CD4-positive, alpha-beta T cell treated with Interleukin-21 for 1 hour (primary cell): ENCODE results near the gene ITGA1.

ENCODE experiments used
- DNase-seq: peaks from one replicate; pipeline ENCODE4 v3.0.0-alpha.2; 2020

Gene ITGA1

DNA sequence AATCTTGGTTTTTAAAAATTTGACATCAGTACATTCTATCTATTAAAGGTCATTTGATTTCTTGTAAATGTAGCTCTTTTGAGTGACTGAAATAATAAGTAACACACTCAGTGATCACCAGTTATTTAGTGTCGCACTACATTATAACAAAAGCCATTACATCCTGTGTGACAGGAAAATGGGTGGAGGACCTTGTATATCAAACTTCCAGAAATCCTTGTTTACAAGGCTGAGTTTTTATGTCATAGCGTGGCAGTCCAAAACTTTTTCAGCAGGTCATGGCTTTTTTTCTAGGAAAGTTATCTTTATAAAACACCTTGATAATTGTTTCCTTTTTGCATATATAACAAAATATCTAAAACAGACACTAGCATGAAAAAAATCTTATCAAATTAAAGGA is 14.4 kb upstream of the ITGA1 start:
- no peak for DNase-seq

DNA sequence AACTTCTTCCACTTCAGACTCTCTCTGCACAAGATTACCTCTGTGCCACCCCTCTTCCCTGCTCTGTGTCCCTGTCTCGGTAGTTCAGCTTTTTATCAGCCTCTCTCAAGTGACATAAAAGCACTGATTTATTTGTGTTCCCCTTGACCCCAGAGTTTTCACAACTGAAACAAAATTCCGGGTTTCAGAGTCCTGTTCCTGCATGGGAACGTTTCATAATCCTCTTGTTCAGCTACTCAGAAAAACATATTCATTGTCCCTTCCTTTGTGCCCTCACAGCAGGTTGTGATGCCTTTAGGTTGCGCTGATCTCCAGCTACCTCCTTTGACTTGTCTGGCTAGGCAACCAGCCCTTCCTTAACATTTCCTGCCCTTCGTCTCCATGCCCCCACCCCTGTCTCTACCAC is 13.7 kb upstream of the ITGA1 start:
- DNase-seq = no peak

DNA sequence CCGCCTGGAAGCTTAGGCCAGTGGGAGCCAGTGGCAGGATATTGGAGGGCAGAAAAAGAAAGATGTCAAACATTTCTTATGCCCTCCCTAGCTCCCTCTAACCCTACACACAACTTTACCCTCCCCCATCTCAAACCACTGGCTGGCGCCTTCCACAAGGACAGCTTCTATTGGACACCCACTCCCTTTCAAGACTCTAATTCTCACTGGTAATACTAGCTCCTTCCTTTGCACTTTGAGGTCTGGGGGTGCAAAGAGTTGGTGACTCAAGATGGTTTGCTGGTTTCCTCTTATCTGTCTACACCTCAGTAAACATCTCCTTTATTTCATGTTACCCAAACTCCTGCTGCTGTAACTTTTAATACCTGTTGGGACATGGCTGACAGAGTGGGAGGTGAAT is 11.6 kb upstream of the ITGA1 start:
- peak; percentile 55 for DNase-seq

DNA sequence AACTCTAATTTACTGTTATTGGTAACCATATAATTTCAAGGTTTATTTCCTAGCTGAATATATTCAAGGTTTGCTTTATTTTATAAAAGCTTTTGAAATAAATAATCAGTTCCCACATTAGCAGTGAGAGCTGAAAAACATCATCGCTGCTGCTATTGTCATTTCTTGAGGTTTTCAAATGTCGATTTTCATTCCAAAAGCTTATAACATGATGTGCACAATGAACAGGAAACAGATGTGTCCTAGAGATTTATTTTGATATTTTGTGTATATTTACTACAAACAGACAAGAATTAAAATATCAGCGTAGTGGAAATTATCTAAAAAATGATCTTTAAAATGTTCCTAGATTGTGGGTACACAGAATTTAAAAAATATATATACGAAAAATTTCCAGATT is 10.5 kb upstream of the ITGA1 start:
- DNase-seq = no peak

DNA sequence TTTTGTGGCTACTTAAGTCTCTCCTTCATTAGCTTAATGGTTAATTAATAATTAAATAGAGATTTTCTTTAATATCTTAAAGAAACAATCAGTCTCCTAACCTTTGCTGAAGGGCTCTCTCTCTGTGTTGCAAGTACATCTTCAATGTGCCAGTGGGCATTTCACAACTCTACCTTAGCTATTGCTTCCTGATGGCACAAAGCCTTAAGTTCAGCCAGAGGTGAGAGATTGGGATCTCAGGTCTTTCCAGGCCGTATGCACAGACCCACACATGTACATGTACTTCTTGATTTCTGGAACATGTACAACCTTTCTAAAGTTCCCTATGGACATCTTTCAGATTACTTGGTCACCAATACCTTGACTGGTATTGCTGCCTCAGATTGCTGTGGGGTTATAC is 8.9 kb upstream of the ITGA1 start:
- DNase-seq = no peak

DNA sequence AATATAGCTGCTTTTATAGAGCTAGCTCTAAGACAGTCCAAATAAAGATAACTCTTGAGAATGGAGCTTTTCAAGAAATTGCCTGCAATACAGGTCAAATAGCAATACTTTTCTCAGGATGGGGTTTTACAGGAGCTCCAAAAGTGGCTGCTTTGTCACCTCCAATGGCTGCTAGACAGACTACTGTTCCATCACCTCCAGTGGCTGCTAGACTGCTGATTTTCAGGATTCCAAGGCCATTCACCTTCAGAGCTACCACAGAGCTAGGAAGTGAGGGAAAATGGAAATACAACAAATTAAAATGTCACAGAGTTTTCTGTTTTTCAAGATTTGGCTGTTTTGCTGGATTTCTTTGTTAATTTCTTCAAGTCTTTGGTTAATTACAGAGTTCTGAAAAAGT is 8.5 kb upstream of the ITGA1 start:
- no peak for DNase-seq

DNA sequence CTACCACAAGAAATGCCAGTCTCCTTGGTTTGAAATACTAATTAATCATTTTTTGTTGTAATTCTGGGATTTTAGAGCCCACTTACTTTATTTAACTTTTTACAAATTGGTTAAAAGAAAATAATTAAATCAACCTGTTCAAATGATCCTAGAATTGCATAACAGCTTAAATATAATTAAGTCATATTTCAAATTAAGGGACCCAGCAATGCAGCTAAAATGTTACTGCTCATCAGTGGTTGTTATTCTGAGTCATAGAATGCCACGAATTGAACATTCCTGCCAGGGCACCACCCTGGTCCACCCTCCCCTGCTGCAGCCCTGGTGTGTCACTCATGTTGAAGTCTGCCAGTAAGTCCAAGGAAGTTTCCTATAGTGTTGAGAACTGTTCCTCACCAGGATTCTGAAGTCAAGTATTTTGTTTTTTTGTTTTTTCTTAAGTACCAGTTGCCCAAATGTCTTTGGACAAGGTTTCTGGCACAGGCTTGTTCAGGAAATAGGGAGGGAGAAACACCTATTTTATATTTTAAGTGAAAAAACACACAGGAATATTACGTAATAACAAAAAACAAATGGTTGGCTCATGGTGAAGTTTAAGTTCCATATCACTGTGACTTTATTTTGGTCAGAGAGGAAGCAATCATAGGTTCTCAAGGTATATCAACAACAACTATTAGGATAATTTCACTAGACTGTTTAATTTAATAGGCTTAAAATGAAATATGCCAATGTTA is 4.3 kb upstream of the ITGA1 start:
- DNase-seq = no peak

DNA sequence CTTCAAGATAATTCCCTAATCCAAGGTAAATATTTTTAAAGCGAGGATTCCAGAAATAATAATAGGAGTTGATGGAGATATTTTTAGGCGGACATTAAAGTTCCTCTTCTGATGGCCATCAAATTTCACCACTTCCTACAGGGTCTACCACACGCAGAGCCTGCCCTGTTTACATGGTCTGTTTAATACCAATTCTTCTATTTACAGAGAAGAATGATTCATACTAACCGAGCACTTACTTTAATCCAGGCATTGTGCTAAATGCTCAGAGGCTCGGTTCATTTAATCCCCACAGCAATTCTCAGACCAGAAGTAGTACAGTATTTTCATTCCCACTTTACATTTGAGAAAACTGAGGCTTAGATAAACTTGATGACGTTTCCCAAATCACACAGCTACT is 3.0 kb upstream of the ITGA1 start:
- no peak for DNase-seq

DNA sequence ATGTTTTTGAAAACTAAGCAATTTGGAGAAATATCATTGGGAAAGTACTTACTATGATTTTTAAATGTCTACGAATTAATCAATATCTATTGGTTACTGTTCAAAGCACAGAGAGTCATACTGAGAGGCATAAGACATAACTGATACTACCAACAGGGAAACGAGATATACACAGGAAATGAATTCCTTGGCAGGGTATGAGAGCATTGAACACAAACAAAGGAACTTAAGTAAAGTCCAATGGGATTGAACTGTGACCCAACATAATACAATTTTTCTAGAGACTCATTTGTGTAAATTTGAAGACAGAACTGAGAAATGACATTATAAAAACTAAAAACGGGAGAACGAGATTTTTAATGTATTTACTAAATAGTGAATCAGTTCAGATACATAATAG is 1.3 kb upstream of the ITGA1 start:
- DNase-seq = no peak

DNA sequence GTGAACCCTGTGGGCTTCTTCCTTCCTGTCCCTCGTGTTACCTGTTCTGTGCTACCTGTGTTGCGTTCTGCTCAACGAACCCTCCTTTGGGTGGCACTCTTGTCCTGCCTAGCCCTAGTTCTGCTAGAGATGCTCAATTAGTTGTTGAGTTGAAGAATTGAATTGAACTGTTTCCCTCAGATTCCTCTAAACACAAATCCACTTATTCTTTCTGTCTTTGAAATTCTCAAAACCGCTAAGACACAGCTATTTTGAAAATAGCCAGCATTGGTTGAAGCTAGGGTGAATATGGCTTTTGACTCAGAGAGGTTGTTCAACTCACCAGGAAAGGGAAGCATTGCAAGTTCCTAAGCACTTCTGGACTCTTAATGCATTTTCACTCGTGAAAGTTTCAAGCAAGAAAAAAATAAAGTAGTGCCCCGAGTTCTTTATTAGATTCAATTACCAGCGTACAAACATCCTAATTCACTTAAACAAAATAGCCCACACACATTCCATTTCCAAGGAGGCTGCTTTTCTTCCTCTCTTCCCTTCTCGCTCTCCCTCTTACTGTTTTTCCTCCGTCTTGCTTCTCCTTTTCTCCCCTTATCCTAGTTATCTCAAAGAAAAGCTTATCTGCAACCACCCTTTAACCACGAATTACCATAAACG is 642 bp upstream of the ITGA1 start:
- DNase-seq = peak; percentile 63

DNA sequence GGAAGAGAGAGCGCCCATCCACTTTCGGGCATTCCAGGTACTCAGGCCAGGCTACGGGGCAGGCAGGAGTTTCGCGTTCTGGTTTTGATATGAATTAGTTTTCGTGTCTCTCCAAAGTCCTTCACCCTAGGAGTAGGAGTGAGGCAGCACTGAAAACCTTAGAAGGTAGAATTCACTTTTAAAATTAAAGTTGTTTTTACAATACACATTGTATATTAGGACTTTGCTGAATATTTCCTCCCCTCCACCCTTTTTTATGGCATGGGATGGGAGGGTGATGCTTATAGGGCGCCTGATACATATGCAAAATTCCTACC is 747 bp downstream of the ITGA1 start:
- DNase-seq = no peak

DNA sequence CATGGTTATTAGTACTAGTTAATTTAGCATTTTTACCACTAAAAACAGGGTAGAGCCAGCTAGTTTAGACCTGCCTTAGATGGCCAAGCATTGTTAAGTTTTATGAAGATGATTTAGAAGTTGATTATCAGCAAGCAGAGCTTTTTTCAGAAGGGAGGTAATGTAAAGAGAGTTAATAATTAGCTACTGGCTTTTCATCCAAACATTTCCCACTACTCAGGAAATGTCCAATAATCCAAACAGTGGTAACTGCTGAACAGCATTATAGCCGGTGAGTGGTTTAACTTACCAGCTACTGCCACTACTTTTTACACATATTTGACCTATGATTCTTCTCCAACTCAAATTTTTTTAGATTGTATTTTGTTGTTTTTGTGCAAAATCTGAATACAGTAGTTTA is 1.7 kb downstream of the ITGA1 start:
- DNase-seq = no peak

DNA sequence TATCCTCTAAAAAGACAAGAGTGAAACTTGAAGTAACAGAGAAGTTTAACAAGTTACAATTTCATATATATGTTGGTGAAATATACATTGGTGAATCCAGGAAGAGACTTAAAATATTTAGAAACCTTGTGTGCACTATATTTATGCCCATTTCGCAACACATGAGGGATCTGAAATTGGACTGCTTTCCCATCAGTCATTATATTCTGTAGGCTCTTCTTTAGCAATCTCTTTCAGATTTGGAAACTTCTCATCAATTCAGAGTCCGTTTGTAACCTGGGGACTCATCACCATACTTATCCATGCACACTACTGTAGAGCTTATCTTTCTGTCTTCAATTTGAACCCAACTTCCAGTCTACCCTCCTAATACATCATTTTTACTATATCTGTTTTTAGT is 2.1 kb downstream of the ITGA1 start:
- no peak for DNase-seq

DNA sequence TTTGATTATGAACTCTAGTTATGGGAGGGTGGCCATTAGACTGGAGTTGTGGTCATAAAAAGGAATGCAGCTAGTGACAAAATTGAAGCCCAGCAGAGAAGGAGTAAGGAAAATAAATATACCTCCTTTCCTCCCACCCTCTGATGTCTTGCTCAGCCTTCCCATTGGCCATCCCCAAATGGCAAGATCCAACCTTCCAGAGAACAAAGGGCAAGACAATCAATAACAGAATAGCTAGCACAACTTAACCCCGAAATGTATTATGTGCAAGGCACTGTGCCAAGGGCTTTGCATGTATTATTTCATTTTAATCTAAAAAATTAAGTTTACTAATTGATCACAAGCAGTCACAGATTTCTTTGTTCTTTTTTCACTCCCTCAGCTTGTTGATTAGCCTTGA is 3.6 kb downstream of the ITGA1 start:
- no peak for DNase-seq

DNA sequence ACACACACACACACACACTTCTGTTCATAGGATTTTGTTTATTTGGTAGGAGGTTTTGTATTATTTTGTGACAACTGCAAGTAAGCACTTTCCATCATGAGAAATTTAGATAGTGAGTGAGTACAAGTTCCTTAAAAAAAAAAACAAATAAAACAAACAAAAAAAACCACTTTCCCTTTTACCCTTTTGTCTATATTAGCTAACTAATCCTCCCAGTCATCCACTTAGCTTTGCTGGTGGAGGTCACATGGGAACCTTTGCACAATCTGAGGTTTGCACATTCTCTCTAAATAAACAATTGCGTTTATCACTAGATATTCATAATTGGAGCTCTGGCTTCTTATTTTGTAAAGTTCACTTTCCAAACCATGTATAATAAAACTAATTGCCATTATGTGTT is 6.8 kb downstream of the ITGA1 start:
- DNase-seq = no peak

DNA sequence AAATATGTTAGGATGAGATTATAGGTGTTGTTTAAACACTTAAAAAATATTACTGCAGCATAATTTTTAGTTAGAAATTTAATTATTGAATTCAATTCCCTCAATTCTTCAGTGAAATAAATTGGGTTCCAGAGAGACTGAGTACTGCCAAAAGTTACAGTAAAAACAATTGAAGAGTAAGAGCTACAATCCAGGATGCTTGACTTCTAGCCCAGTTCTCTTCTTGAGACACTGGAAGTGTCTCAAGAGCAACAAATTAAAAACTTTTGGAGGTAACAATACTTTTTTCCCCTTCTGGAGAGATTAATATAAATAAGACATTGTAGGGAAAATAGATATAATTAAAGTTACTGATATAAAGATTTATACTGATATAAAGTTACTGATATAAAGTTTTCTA is 8.3 kb downstream of the ITGA1 start:
- no peak for DNase-seq

DNA sequence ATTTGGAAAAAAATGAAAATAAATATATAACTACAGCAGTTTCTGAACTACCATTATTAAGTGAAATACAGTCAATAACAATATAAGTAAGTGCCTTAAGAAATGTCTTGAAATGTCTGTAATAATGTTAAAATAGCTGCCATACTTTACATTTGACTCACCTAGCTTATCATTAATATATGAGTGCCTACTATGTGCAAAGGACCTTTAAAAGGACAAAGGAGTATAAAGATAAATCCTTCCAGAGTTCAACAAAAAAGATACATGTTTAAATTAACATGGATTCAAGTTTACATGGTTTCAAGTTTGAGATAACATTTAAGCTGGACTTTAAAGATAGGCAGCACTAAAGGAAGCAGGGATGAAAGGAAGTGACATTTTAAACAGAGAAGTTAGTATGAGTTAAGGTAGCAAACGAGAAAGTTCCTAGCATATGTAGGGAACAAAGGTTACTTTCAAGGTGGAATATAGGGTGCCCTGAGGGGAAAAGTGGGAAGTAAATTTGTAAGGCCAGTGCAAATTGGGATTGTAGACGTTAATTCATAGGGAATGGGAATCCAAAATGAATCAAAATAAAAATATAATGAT is 8.9 kb downstream of the ITGA1 start:
- no peak for DNase-seq

DNA sequence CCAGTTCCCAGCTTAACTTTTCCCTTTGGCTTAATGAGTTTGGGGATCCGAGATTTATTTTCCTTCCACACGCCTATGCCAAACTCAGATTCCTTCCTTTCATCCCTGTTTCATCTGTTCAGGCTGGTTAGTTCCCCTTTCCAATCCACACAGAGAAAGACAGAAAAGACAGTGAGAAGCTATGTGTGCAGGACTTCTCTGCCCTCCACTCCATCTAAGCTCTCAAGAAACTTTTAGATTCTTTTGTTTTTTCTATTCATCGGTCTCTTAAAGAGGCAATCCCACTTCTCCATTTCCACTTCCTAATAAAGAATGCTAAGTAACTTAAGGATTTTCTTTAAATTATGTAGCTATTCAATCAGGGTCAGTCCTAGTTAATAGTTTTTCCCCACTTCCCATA is 11.2 kb downstream of the ITGA1 start:
- DNase-seq = no peak

DNA sequence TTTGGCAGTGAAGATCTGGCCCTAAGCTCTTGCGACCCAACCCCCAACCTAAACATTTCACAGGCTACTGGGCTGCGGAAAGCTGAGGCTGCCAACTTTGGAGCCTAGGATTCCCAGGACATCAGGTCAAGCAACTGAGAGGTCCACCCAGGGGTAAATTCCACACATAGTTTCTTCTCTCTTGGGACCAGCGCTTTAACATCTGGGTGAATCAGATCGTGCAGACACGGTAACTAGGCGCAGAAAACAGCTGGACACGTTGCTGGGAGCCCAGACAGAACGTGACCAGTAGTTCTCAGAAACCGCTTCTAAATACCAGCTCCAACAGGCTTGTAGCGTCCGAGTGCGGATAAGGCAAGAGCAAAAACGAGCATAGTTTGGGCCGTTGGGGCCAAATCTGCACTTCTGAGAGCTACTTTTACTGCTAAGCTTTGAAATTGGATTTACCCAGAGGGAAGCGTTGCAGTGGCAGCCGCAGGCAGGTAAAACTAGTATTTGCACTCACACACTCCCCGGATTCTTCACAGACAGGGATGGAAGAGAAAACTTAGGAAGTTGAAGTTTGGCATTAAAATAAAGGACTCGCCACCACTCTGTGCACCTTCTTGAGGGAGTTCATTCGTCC is 11.8 kb downstream of the ITGA1 start:
- no peak for DNase-seq

DNA sequence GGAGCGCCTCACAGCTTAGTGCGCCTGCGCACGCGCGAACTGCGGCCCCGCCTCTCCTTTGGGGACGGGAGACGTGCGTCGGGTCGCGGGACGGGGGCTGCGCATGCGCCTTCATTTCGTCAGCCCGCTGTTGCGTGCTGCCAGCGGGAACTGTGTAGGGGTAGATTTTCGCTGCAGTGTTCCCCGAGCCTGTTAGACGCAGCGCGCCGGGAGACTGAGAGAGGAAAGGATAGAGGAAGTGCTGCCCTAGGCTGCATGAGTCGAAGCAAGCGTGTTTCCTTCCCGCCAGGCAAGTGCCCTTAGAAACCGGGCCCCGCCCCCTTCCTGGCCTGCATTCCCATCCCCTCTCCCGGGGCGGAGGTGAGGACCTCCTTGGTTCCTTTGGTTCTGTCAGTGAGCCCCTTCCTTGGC is 12.3 kb downstream of the ITGA1 start:
- peak; percentile 93 for DNase-seq

DNA sequence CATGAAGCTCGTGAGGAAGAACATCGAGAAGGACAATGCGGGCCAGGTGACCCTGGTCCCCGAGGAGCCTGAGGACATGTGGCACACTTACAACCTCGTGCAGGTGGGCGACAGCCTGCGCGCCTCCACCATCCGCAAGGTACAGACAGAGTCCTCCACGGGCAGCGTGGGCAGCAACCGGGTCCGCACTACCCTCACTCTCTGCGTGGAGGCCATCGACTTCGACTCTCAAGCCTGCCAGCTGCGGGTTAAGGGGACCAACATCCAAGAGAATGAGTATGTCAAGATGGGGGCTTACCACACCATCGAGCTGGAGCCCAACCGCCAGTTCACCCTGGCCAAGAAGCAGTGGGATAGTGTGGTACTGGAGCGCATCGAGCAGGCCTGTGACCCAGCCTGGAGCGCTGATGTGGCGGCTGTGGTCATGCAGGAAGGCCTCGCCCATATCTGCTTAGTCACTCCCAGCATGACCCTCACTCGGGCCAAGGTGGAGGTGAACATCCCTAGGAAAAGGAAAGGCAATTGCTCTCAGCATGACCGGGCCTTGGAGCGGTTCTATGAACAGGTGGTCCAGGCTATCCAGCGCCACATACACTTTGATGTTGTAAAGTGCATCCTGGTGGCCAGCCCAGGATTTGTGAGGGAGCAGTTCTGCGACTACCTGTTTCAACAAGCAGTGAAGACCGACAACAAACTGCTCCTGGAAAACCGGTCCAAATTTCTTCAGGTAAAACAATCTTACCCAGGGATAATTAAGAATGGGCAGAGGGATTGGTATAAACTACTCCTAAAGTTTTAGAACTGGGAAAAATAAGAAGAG is 12.9 kb downstream of the ITGA1 start:
- peak; percentile 56 for DNase-seq

DNA sequence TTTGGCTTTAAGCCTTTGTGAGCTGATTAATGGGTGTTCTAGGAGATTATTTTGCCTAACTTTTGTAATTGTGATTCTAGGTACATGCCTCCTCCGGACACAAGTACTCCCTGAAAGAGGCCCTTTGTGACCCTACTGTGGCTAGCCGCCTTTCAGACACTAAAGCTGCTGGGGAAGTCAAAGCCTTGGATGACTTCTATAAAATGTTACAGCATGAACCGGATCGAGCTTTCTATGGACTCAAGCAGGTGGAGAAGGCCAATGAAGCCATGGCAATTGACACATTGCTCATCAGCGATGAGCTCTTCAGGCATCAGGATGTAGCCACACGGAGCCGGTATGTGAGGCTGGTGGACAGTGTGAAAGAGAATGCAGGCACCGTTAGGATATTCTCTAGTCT is 13.6 kb downstream of the ITGA1 start:
- no peak for DNase-seq

DNA sequence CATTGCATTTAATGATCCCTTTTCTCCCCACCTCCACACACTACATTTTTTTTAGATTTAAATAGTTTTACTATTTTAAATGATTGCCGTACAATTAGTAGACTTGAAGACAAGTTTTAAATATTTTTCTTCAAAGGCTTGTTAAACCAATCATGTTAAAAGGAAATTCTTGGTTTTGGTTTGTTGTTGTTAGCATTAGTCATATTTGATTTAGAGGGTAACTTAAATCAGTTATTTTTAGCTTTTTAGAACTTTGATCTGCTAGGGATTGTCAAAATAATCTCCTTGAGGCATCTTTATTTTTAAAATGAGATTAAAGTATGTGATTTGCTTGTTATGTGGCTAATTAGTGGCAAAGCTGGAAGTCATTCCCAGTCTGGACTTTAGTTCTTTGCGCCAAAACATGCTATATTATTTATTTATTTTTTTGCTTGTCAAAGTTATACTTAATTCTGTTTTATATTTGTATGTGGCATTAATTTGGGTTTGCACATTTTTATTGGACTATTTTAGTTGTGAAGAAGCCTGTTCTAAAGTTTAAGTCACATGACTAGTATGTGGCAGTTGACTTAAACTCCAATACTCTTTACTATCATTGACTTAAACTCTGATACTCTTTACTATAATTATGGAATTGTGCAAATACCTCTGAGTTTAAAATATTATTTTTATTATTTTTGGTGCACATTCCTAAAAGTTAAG is 14.7 kb downstream of the ITGA1 start:
- no peak for DNase-seq
